OCI-LY7 (cell line): Measurements from ENCODE around the gene ICE1. TPM values are rescaled to one million over a fixed set of nuclear protein-coding genes. Genes with fewer than 3 reads are reported as not detected.

ENCODE experiments used
- Bru-seq: library from RNA; stranded (reverse); fragments of 400-500 nt; gene quantifications from one replicate; lab custom pipeline; 2021; lab: Mats Ljungman, UMichigan
- BruChase-seq, 2 experiments: library from RNA; stranded (reverse); fragments of 400-500 nt; gene quantifications; one replicate each; lab custom pipeline; 2021; lab: Mats Ljungman, UMichigan
- BruUV-seq: library from RNA; stranded (reverse); fragments of 400-500 nt; replicated peaks from 2 replicates; lab custom pipeline; 2021; lab: Mats Ljungman, UMichigan
- CTCF ChIA-PET: fragments of 300-600 bp; sonication (Branson Sonifier 250); formaldehyde crosslinking; loops from one replicate; lab custom pipeline; 2022; ENCODE audit warnings: antibody characterized with exemption; ENCODE audit not compliant: unreplicated experiment; lab: Charles Lee
- POLR2A ChIA-PET: fragments of 300-600 bp; sonication (Branson Sonifier 250); formaldehyde crosslinking; loops from one replicate; lab custom pipeline; 2022; ENCODE audit warnings: antibody characterized with exemption; lab: Charles Lee
- DNase-seq: peaks from one replicate; pipeline ENCODE4 v3.0.0-alpha.2; 2015; ENCODE audit warnings: low spot score
- H2AFZ ChIP-seq: fragments of 200-600 bp; sonication (generic), shearing (Covaris generic); 2 replicates; pipeline ENCODE4 v1.6.1; 2014; ENCODE audit warnings: mild to moderate bottlenecking, antibody characterized with exemption, low read length, moderate library complexity
- H3K27ac ChIP-seq: fragments of 200-600 bp; sonication (generic); 2 replicates; pipeline ENCODE4 v1.5.1; 2014; ENCODE audit warnings: mixed run types, low read depth, mild to moderate bottlenecking, moderate library complexity, low read length, inconsistent platforms; ENCODE audit not compliant: poor library complexity, severe bottlenecking
- H3K36me3 ChIP-seq: fragments of 200-600 bp; sonication (generic); 2 replicates; pipeline ENCODE4 v1.6.1; 2014; ENCODE audit warnings: mild to moderate bottlenecking, antibody characterized with exemption, low read length, moderate library complexity, mixed read lengths; ENCODE audit not compliant: insufficient read depth
- H3K4me1 ChIP-seq: fragments of 200-600 bp; sonication (generic); 2 replicates; pipeline ENCODE4 v1.5.1; 2014; ENCODE audit warnings: mild to moderate bottlenecking, low read length; ENCODE audit not compliant: insufficient read depth, poor library complexity, severe bottlenecking
- H3K4me2 ChIP-seq: fragments of 200-600 bp; sonication (generic); 2 replicates; pipeline ENCODE4 v1.6.1; 2014; ENCODE audit warnings: mild to moderate bottlenecking, low read length
- H3K4me3 ChIP-seq: fragments of 200-600 bp; sonication (generic); 2 replicates; pipeline ENCODE4 v1.5.1; 2014; ENCODE audit warnings: mild to moderate bottlenecking, low read depth, low read length; ENCODE audit not compliant: poor library complexity, severe bottlenecking
- H3K79me2 ChIP-seq: fragments of 200-600 bp; sonication (generic); 2 replicates; pipeline ENCODE4 v1.6.1; 2016; ENCODE audit warnings: low read depth, mild to moderate bottlenecking, low read length, moderate library complexity, mixed read lengths; ENCODE audit not compliant: insufficient read depth
- H3K9me2 ChIP-seq: fragments of 200-600 bp; sonication (generic); 2 replicates; pipeline ENCODE4 v1.6.1; 2016; ENCODE audit warnings: mild to moderate bottlenecking, low read length, mixed read lengths; ENCODE audit not compliant: insufficient read depth
- H3K9me3 ChIP-seq: fragments of 200-600 bp; sonication (generic); 2 replicates; pipeline ENCODE4 v1.6.1; 2014; ENCODE audit warnings: mild to moderate bottlenecking, mixed run types, low read length, mixed read lengths
- H4K20me1 ChIP-seq: fragments of 200-600 bp; sonication (generic); 2 replicates; pipeline ENCODE4 v1.6.1; 2014; ENCODE audit warnings: mild to moderate bottlenecking, antibody characterized with exemption, low read length, moderate library complexity, mixed read lengths; ENCODE audit not compliant: insufficient read depth
- CTCF ChIP-seq: fragments of 200-600 bp; sonication (generic); conservative IDR thresholded peaks from 2 replicates; pipeline ENCODE4 v1.5.1; 2014; ENCODE audit warnings: mild to moderate bottlenecking, antibody characterized with exemption, low read length, moderate library complexity, mixed read lengths
- EZH2phosphoT487 ChIP-seq: fragments of 200-600 bp; sonication (generic); IDR thresholded peaks from 2 replicates; pipeline ENCODE4 v1.6.1; 2018; ENCODE audit warnings: low read depth, borderline replicate concordance, mild to moderate bottlenecking, mixed run types, antibody characterized with exemption, low read length, moderate library complexity, mixed read lengths
- intact Hi-C: fragments of 100-400 bp; cut with micrococcal nuclease; formaldehyde crosslinking; loops from one replicate; pipeline ENCODE4 v1.10.0; 2022; ENCODE audit not compliant: unreplicated experiment
- long read RNA-seq: library from polyadenylated mRNA; stranded (forward); transcript quantifications from one replicate; pipeline ENCODE4 v2.0.0, GENCODE V29; 2022
- total RNA-seq, 2 experiments: library from RNA; depleted of rRNA in 1 of 2; stranded (reverse); fragments of >200 nt in 1 of 2; shearing (Covaris generic) in 1 of 2; gene quantifications; 2 replicates each; pipeline ENCODE4 v1.2.3, GENCODE V29; 2014 to 2022

ICE1 gene
- 24.4 and 25.2 TPM in 2 replicates for total RNA-seq (2014; rRNA removed; shearing (Covaris generic))
- 27.3 and 28.0 TPM in 2 replicates for total RNA-seq (2022)
- percentile 87 among the genes with signal in this experiment for Bru-seq, nascent RNA
- percentile 76 among the genes with signal in this experiment for BruChase-seq, experiment 1, labeled RNA remaining after a 6-hour chase
- BruChase-seq, experiment 2, labeled RNA remaining after a 2-hour chase: percentile 88 among the genes with signal in this experiment
- long read RNA-seq, transcript ICE1-202 (3 exons, 1,074 nt): major isoform, 6 of 18 reads
- long read RNA-seq, partial matches to known transcripts: 10 of 18 reads
- long read RNA-seq, other reads (novel, unspliced or antisense): 2 of 18 reads

- TF ChIP-seq EZH2phosphoT487 (no peak), CTCF (no peak)
- BruUV-seq: no TSS peak
- H3K4me3 ChIP-seq: peak within 1 kb of the TSS; percentile 99
- H4K20me1 ChIP-seq: peaks cover 24% of the 10 kb centered on the region
- peak within 1 kb of the TSS; percentile 75; the same call in 1 of the 2 replicates for H2AFZ ChIP-seq
- POLR2A ChIA-PET: interaction anchor here (1.0 to 2.5 kb wide), 4 partner anchors 10 to 20 kb away, joined by 3 to 8 read pairs (median 4); no protein-coding TSS in a partner anchor
- H3K27ac ChIP-seq: peak within 1 kb of the TSS; percentile 71
- intact Hi-C loops: loop anchor here (2.0 to 5.0 kb wide), 4 partner anchors 330 to 1300 kb away; partner anchors contain the start of gene MED10
- no peaks in the 10 kb centered on the region for H3K9me3 ChIP-seq
- H3K79me2 ChIP-seq: peaks cover 46% of the 10 kb centered on the region
- peaks cover 45% of the 10 kb centered on the region for H3K4me1 ChIP-seq
- H3K36me3 ChIP-seq: peaks cover 27% of the 10 kb centered on the region
- DNase-seq: peak; percentile 97
- H3K9me2 ChIP-seq: no peaks in the 10 kb centered on the region
- CTCF ChIA-PET: interaction anchor here (0.6 to 0.7 kb wide), 2 partner anchors 328 to 1118 kb away, joined by 3 read pairs; no protein-coding TSS in a partner anchor
- H3K4me2 ChIP-seq: peak within 1 kb of the TSS; percentile 90
These were observed at the start of gene ICE1 for GRCh38 chr5:5421961-5422818. TSS of gene ICE1 (plus strand) at chr5:5422677. CDS start at chr5:5422916, 239 bp downstream.

DNA sequence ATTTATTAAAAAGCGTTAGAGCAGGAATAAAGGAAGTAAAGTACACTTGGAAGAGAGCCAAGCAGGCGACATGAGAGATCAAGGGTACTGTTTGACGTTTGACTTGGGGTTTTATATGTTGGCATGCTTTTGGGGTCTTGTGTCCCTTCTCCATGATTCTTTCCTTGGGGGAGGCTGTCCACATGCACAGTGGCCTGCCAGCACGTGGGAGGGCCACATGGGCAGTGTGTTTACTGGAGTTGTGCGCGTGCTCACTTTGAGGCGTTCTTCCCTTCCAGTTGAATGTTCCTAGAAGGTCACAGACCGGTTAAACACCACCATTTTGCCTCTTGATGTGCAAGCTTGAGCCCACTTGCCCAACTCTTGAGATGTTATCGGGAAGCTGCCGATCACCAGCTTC is 49.5 kb upstream of the ICE1 start:
- CTCF ChIA-PET: no interaction called here
- POLR2A ChIA-PET: no interaction called here
- no peaks in the 10 kb centered on the region for H3K9me2 ChIP-seq
- no peak overlapping the region for H2AFZ ChIP-seq
- no peaks in the 10 kb centered on the region for H3K36me3 ChIP-seq
- no peak overlapping the region for H3K4me2 ChIP-seq
- DNase-seq: no peak
- no peak overlapping the region for H3K27ac ChIP-seq
- no TSS peak for BruUV-seq
- no peaks in the 10 kb centered on the region for H4K20me1 ChIP-seq
- H3K79me2 ChIP-seq: no peaks in the 10 kb centered on the region
- intact Hi-C loops: no loop called here
- H3K9me3 ChIP-seq: no peaks in the 10 kb centered on the region
- no peaks in the 10 kb centered on the region for H3K4me1 ChIP-seq
- TF ChIP-seq EZH2phosphoT487: no peak
- no peak for TF ChIP-seq CTCF
- H3K4me3 ChIP-seq: no peak overlapping the region
